ENCODE measurements around the gene TTC7B. TPM values are rescaled to one million over a fixed set of nuclear protein-coding genes. Genes with fewer than 3 reads are reported as not detected.

Gene TTC7B
- total and polyA plus RNA-seq, 2 of the 8 experiments (the other 6 are each of a cell fraction or from before 2014, with no cell fraction given): 23.7 to 34.0 TPM

DNA sequence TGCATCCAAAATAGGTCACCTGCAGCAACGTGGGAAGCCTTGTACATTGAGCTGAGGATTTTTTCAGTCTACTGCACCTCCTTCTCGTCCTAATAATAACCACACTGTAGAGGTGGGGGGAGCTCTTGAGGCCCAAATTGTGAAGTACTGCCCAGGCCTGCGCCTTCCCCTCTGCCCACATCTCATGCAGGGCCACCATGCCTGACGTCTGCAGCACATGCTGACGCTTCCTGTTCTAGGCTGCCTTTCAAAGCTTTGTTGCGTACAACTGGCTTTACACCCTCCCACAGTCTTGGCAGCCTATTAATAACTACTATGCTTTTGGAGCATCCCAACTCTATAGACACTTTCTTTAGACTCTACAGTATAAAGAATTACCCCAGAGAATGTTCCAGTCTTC, 26.5 kb upstream of the TTC7B start:
- Histone ChIP-seq H2BK15ac (ENCODE audit: low read length) (no peak overlapping the region), H3K4me3 (ENCODE audit: extremely low read depth in 1 of 4, insufficient read depth in 2 of 4, low read depth in 3 of 4, low read length in 4 of 4) (no peak overlapping the region), H3K4me1 (replicated peaks in 1 of 4; ENCODE audit: control insufficient read depth in 3 of 4, insufficient read depth in 4 of 4, low read length in 3 of 4) (no peaks in the 10 kb centered on the region), H3K79me1 (ENCODE audit: low read depth, low read length) (no peaks in the 10 kb centered on the region), H3K4ac (replicated peaks; ENCODE audit: insufficient read length, low read depth, low read length) (no peak overlapping the region), H3K18ac (ENCODE audit: extremely low read depth, low read length) (no peak overlapping the region), H3K23me2 (ENCODE audit: low read depth, low read length) (no peaks in the 10 kb centered on the region), H3K79me2 (ENCODE audit: control insufficient read depth in 1 of 2, insufficient read depth in 2 of 2, low read length in 2 of 2) (no peaks in the 10 kb centered on the region), H2AK5ac (ENCODE audit: low read depth, low read length) (no peak overlapping the region), H3K9me3 (ENCODE audit: insufficient read depth in 2 of 2, low read depth in 1 of 2, low read length in 1 of 2) (no peaks in the 10 kb centered on the region), H2BK5ac (ENCODE audit: low read depth, low read length) (no peak overlapping the region), H3K23ac (ENCODE audit: insufficient read length) (no peak overlapping the region), H4K5ac (ENCODE audit: insufficient read length, low read depth, low read length) (no peak overlapping the region), H3K14ac (ENCODE audit: insufficient read length) (no peak overlapping the region), H4K8ac (ENCODE audit: extremely low read depth, insufficient read depth, low read length) (no peak overlapping the region), H3K4me2 (ENCODE audit: insufficient read depth in 1 of 2, low read depth in 2 of 2, low read length in 2 of 2) (no peak overlapping the region), H2BK12ac (ENCODE audit: low read depth, low read length) (no peak overlapping the region), H4K20me1 (replicated peaks in 1 of 2; ENCODE audit: control insufficient read depth in 1 of 2, insufficient read depth in 2 of 2, low read length in 2 of 2) (no peaks in the 10 kb centered on the region), H3K27ac (ENCODE audit: low read depth, low read length) (no peak overlapping the region), H3K9ac (replicated peaks in 1 of 4; ENCODE audit: extremely low read depth in 1 of 4, low read depth in 3 of 4, low read length in 3 of 4) (no peak overlapping the region), H2BK120ac (replicated peaks; ENCODE audit: low read depth, low read length) (no peak overlapping the region), H2AFZ (ENCODE audit: low read length) (no peak overlapping the region), H3K27me3 (replicated peaks in 1 of 4; ENCODE audit: control insufficient read depth in 3 of 4, extremely low read depth in 1 of 4, insufficient read depth in 3 of 4, low read length in 3 of 4) (peaks cover 0 to 1% (median 0%) of the 10 kb centered on the region in 4 experiments; a peak in 1 of 7 replicates), H3K56ac (replicated peaks; ENCODE audit: insufficient read length, low read depth, low read length) (no peak overlapping the region), H3K36me3 (ENCODE audit: control insufficient read depth in 2 of 4, insufficient read depth in 4 of 4, low read length in 3 of 4) (no peaks in the 10 kb centered on the region; a peak in 1 of 8 replicates), H2BK20ac (ENCODE audit: low read length) (no peak overlapping the region), H4K91ac (replicated peaks; ENCODE audit: insufficient read length, low read length) (no peak overlapping the region)
- FAIRE-seq: no peak
- TF ChIP-seq BACH1 (IDR thresholded peaks at IDR 0.05; ENCODE audit: low read length) (no peak), CHD2 (IDR thresholded peaks at IDR 0.05; ENCODE audit: low read length) (no peak), ZNF274 (IDR thresholded peaks at IDR 0.05; ENCODE audit: borderline replicate concordance, extremely low read depth, low read length) (no peak), EZH2 (IDR thresholded peaks at IDR 0.05; ENCODE audit: low read depth, low read length, severe bottlenecking) (no peak), SP2 (IDR thresholded peaks at IDR 0.05; ENCODE audit: low read length) (no peak), YY1 (IDR thresholded peaks at IDR 0.05; ENCODE audit: low read depth, low read length) (no peak), CHD1 (IDR thresholded peaks at IDR 0.05; ENCODE audit: low read depth, low read length) (no peak), SRF (IDR thresholded peaks at IDR 0.05; ENCODE audit: low read depth, low read length) (no peak)
- TF ChIP-seq, protein P1, sequence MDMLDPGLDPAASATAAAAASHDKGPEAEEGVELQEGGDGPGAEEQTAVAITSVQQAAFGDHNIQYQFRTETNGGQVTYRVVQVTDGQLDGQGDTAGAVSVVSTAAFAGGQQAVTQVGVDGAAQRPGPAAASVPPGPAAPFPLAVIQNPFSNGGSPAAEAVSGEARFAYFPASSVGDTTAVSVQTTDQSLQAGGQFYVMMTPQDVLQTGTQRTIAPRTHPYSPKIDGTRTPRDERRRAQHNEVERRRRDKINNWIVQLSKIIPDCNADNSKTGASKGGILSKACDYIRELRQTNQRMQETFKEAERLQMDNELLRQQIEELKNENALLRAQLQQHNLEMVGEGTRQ (IDR thresholded peaks at IDR 0.05; ENCODE audit: low read length): no peak
- POLR2A ChIA-PET (ENCODE audit: partially characterized antibody): no interaction called here
- CTCF ChIA-PET (ENCODE audit: partially characterized antibody): interaction anchor here (1.1 to 1.5 kb wide), 2 partner anchors 10 to 57 kb away, joined by 3 read pairs; no protein-coding TSS in a partner anchor
- DNase-seq (ENCODE audit: low read depth in 1 of 2, low spot score in 2 of 2): peak in 1 of 2 experiments; percentile 28
- WGBS, 2 experiments (ENCODE audit: extremely low coverage in 1 of 2, insufficient coverage in 1 of 2, insufficient read length in 1 of 2, insufficient replicate concordance in 2 of 2, low coverage in 1 of 2, low lambda C conversion rate in 2 of 2, missing lambda C conversion rate in 1 of 2): 90% methylated on average over 6 of the region's 6 CpGs; no CpG with 5 or more reads in 1 of the 2 experiments
